Gastrocnemius medialis (tissue), 4 donors: Measurements from ENCODE around the gene RIPOR3. TPM values are rescaled to one million over a fixed set of nuclear protein-coding genes. Genes with fewer than 3 reads are reported as not detected.

Experiments used
- ATAC-seq, 2 donors: fragments of 150-250 bp; one replicate each; pipeline ENCODE4 v1.9.1; 2016
- DNase-seq, 2 donors: peaks; one replicate each; pipeline ENCODE4 v3.0.0-alpha.2; 2019
- H3K27ac ChIP-seq, 4 donors: fragments of 200-600 bp; sonication (generic); 1 replicate in 1 of 4; 2 replicates in 3 of 4; pipeline ENCODE4 v1.5.1; 2016 to 2018; ENCODE audit warnings: mild to moderate bottlenecking in 2 of 4, moderate library complexity in 1 of 4
- H3K27me3 ChIP-seq, 3 donors: fragments of 200-600 bp; sonication (generic) in 2 of 3; 1 replicate in 1 of 3; 2 replicates in 2 of 3; pipeline versions ENCODE4 v1.5.1 to v1.6.0; 2016 to 2019; ENCODE audit warnings: mild to moderate bottlenecking in 1 of 3, moderate library complexity in 1 of 3
- H3K36me3 ChIP-seq, 2 donors: fragments of 200-600 bp; sonication (generic) in 1 of 2; one replicate each; pipeline ENCODE4 v1.5.1; 2017 to 2018
- H3K4me1 ChIP-seq, 2 donors: fragments of 200-600 bp; sonication (generic) in 1 of 2; one replicate each; pipeline ENCODE4 v1.5.1; 2016 to 2017; ENCODE audit warnings: mild to moderate bottlenecking in 2 of 2
- H3K4me3 ChIP-seq, 4 donors: fragments of 200-600 bp; sonication (generic) in 3 of 4; 1 replicate in 1 of 4; 2 replicates in 3 of 4; pipeline ENCODE4 v1.5.1; 2016 to 2019; ENCODE audit warnings: mild to moderate bottlenecking in 2 of 4
- H3K9me3 ChIP-seq, 3 donors: fragments of 200-600 bp; sonication (generic) in 2 of 3; 1 replicate in 1 of 3; 2 replicates in 2 of 3; pipeline ENCODE4 v1.5.1; 2016 to 2019
- POLR2A ChIP-seq, 2 donors: fragments of 450-650 bp; IDR thresholded peaks; one replicate each; pipeline ENCODE4 v1.6.1; 2017; ENCODE audit warnings: antibody characterized with exemption in 2 of 2, mild to moderate bottlenecking in 2 of 2, moderate library complexity in 2 of 2
- in situ Hi-C, 4 donors: fragments of 200-750 bp; cut with MboI; loops; one replicate each; pipeline versions ENCODE4 v1.15.0 to v1.8.0; 2017; ENCODE audit warnings: low sequenced_read_pairs in 4 of 4
- intact Hi-C: fragments of 100-400 bp; cut with DNase I; formaldehyde crosslinking; loops from one replicate; pipeline ENCODE4 v1.15.1; 2023; ENCODE audit warnings: low total_unique reads
- total RNA-seq, 4 donors: library from RNA; depleted of rRNA; stranded (reverse); fragments of >200 nt; gene quantifications; one replicate each; pipeline versions ENCODE4 v1.1.0 to v1.2.3, GENCODE V29; 2016
- TF ChIP-seq, protein P1 (sequence below), 5 experiments: fragments of 450-650 bp in 3 of 5; fragments of 200-600 bp in 2 of 5; sonication (generic) in 2 of 5; IDR thresholded peaks in 4 of 5; conservative IDR thresholded peaks in 1 of 5; 1 replicate in 4 of 5; 2 replicates in 1 of 5; pipeline ENCODE4 v1.5.1; 2016 to 2019; ENCODE audit warnings: antibody characterized with exemption in 5 of 5, mild to moderate bottlenecking in 3 of 5, moderate library complexity in 3 of 5

RIPOR3 gene
- total RNA-seq, 4 donors from 2014 or later: 5.3 to 12.5 (median 8.2) TPM

DNA sequence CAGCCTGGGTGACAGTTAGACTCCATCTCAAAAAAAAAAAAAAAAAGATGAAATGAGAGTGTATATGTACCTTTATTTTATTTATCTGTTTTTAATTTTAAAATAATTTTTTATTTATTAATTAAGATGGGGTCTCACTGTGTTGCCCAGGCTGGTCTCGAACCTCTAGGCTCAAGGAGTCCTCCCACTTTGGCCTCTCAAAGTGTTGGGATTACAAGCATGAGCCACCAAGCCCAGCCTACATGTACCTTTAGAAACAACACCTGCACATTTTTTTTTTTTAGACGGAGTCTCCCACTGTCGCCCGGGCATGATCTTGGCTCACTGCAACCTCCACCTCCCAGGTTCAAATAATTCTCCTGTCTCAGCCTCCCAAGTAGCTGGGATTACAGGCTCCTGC is 28.0 kb upstream of the RIPOR3 start:
- Histone ChIP-seq H3K27me3 (no peaks in the 10 kb centered on the region), H3K27ac (peak overlapping the region in 2 of 4 donors; percentile 71 to 95), H3K36me3 (no peaks in the 10 kb centered on the region), H3K9me3 (no peaks in the 10 kb centered on the region), H3K4me3 (no peak overlapping the region), H3K4me1 (peaks cover 8 to 33% of the 10 kb centered on the region in 2 donors)
- DNase-seq (no peak), ATAC-seq (no peak)
- TF ChIP-seq, protein P1, sequence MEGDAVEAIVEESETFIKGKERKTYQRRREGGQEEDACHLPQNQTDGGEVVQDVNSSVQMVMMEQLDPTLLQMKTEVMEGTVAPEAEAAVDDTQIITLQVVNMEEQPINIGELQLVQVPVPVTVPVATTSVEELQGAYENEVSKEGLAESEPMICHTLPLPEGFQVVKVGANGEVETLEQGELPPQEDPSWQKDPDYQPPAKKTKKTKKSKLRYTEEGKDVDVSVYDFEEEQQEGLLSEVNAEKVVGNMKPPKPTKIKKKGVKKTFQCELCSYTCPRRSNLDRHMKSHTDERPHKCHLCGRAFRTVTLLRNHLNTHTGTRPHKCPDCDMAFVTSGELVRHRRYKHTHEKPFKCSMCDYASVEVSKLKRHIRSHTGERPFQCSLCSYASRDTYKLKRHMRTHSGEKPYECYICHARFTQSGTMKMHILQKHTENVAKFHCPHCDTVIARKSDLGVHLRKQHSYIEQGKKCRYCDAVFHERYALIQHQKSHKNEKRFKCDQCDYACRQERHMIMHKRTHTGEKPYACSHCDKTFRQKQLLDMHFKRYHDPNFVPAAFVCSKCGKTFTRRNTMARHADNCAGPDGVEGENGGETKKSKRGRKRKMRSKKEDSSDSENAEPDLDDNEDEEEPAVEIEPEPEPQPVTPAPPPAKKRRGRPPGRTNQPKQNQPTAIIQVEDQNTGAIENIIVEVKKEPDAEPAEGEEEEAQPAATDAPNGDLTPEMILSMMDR (IDR thresholded peaks at IDR 0.05 in 4 of 5, conservative IDR thresholded peaks at IDR 0.05 in 1 of 5): no peak
- in situ Hi-C loops (no loop called here), intact Hi-C loops (no loop called here)

DNA sequence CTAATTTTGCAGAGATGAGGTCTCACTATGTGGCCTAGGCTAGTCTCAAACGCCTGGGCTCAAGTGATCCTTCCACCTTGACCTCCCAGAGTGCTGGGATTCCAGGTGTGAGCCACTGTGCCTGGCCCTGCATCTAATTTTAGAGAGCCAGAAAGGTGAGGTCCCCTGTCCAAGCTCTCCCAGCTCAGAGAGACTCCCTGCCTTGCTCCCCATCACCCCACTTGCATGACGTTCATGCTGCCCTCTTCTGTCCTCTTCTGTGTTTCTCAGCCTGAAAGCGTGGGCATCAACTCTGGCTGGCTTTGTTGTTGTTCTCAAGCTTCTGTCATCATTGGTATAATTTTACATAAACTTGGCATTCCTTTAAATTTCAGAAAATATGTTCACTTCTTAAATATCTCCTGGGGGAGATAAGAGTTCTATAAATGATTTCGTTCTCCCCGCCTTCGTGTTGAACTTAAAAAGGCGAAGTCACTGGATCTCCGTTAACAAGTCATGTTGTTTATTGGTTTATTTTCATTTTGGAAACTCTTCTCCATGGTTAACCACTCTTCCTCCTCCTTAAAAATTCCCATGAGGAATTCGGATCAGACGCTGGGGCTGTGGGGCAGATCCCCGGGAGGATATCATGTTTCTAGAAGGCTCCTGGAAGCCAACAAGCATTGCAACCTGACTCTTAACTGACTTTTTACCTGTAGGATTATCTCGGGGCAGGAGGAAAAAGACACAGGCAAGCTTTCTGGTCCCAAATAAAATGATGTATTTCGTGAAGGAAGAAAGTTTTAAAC is 26.8 kb upstream of the RIPOR3 start:
- DNase-seq (no peak), ATAC-seq (peak in 1 of 2 donors; percentile 21)
- in situ Hi-C loops: no loop called here
- Histone ChIP-seq H3K4me1 (peaks cover 7 to 36% of the 10 kb centered on the region in 2 donors), H3K4me3 (no peak overlapping the region), H3K9me3 (no peaks in the 10 kb centered on the region), H3K27me3 (no peaks in the 10 kb centered on the region), H3K36me3 (no peaks in the 10 kb centered on the region), H3K27ac (peak overlapping the region; percentile 32 to 71 (median 66))
- TF ChIP-seq, protein P1 (IDR thresholded peaks at IDR 0.05 in 4 of 5, conservative IDR thresholded peaks at IDR 0.05 in 1 of 5): no peak
- no peak for TF ChIP-seq POLR2A (IDR thresholded peaks at IDR 0.05)
- intact Hi-C loops: no loop called here

DNA sequence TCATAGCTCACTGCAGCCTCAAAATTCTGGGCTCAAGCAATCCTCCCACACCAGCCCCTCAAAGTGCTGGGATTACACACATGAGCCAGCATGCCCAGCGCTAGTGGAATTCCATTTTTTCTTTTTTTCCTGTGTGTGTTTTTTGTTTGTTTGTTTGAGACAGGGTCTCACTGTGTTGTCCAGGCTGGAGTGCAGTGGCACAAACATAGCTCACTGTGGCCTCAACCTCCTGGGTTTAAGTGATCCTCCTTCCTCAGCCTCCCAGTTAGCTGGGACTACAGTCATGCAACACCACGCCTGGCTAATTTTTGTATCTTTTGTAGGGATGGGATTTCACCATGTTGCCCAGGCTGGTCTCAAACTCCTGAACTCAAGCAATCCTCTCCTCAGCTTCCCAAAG is 26.0 kb upstream of the RIPOR3 start:
- DNase-seq (no peak), ATAC-seq (no peak)
- no peak overlapping the region for H3K4me3 ChIP-seq
- in situ Hi-C loops (no loop called here), intact Hi-C loops (no loop called here)
- no peaks in the 10 kb centered on the region for H3K36me3 ChIP-seq
- H3K27ac ChIP-seq: peak overlapping the region in 1 of 4 donors; percentile 71
- TF ChIP-seq, protein P1 (IDR thresholded peaks at IDR 0.05 in 4 of 5, conservative IDR thresholded peaks at IDR 0.05 in 1 of 5): no peak
- no peak for TF ChIP-seq POLR2A (IDR thresholded peaks at IDR 0.05)
- H3K27me3 ChIP-seq: no peaks in the 10 kb centered on the region
- H3K4me1 ChIP-seq: peaks cover 7 to 30% of the 10 kb centered on the region in 2 donors
- H3K9me3 ChIP-seq: no peaks in the 10 kb centered on the region

DNA sequence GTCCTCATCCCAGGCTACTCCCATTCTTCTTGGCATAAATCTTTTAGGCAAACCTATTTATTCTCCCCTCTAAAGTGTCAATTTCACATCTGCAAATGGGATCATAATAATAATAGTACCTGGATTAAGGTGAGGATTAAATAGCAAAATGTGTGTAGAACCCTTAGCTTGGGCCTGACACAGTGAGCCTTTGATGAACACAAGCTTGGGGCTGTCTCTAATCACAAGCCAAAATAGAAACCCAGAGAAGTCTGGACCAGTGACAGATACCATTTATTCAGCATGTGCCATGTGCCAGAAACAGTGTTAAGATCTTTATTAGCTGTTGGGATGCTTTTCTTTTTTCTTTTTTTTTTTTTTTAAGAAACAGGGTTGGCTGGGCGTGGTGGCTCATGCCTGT is 25.2 kb upstream of the RIPOR3 start:
- ATAC-seq (no peak), DNase-seq (no peak)
- Histone ChIP-seq H3K27me3 (no peaks in the 10 kb centered on the region), H3K36me3 (no peaks in the 10 kb centered on the region), H3K4me3 (no peak overlapping the region), H3K4me1 (peaks cover 5 to 25% of the 10 kb centered on the region in 2 donors), H3K27ac (no peak overlapping the region), H3K9me3 (no peaks in the 10 kb centered on the region)
- in situ Hi-C loops: no loop called here
- TF ChIP-seq POLR2A (IDR thresholded peaks at IDR 0.05): no peak
- TF ChIP-seq, protein P1 (IDR thresholded peaks at IDR 0.05 in 4 of 5, conservative IDR thresholded peaks at IDR 0.05 in 1 of 5): no peak
- intact Hi-C loops: no loop called here
